ENCODE results near the gene CPE.

DNA sequence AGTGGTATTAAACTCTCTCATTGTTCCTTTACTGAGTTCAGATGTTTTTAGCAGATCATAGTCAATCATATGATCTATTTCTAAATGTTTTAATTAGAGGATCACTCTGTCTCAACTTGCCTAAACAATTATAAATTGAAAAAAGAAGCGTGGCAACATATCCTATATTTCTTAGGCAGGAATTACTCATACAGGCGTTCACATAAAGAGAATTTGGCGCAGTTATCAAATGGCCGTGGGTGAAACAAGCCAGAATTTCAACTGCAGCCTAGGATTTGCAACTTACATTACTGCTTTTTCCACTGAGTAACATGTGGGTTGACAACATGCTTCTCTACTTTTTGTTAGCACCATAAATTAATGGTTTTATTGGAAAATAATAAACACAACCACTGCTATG is 141.3 kb downstream of the CPE start:
- TF ChIP-seq, protein P1, sequence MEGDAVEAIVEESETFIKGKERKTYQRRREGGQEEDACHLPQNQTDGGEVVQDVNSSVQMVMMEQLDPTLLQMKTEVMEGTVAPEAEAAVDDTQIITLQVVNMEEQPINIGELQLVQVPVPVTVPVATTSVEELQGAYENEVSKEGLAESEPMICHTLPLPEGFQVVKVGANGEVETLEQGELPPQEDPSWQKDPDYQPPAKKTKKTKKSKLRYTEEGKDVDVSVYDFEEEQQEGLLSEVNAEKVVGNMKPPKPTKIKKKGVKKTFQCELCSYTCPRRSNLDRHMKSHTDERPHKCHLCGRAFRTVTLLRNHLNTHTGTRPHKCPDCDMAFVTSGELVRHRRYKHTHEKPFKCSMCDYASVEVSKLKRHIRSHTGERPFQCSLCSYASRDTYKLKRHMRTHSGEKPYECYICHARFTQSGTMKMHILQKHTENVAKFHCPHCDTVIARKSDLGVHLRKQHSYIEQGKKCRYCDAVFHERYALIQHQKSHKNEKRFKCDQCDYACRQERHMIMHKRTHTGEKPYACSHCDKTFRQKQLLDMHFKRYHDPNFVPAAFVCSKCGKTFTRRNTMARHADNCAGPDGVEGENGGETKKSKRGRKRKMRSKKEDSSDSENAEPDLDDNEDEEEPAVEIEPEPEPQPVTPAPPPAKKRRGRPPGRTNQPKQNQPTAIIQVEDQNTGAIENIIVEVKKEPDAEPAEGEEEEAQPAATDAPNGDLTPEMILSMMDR (IDR thresholded peaks at IDR 0.05), result no peak
- no peak for TF ChIP-seq ZFX (IDR thresholded peaks at IDR 0.05; ENCODE audit: borderline replicate concordance)

All from 22Rv1 (cell line).